CD4-positive, alpha-beta T cell treated with Interleukin-6 at 100 ng/mL for 8 hours (primary cell): ENCODE measurements around the gene MCAT.
A peak's percentile ranks its signal among the peaks of the same experiment; 100 is the strongest.
"Not testable (repeated sequence)": the region's sequence is repeated elsewhere in the genome, so short reads cannot be mapped to it uniquely, and the experiment has no call there.

Experiments used
- DNase-seq: peaks from one replicate; pipeline ENCODE4 v3.0.0-alpha.2; 2020; ENCODE audit warnings: mixed read lengths, low spot score

Gene MCAT

GRCh38 chr22:43154887-43155536 is 11.8 kb upstream of the MCAT start:
- no peak for DNase-seq

GRCh38 chr22:43153899-43154298 is 10.7 kb upstream of the MCAT start:
- no peak for DNase-seq

- peak; percentile 69 for DNase-seq
Measured at GRCh38 chr22:43152357-43153071, 9.3 kb upstream of the MCAT start.

GRCh38 chr22:43152003-43152356 is 8.8 kb upstream of the MCAT start:
- no peak for DNase-seq

- peak; percentile 65 for DNase-seq
Measured at GRCh38 chr22:43151251-43152002, 8.2 kb upstream of the MCAT start, which contains the start of gene TSPO. TSPO (plus strand) TSS chr22:43151559; CDS start chr22:43159239, 7,680 bp downstream.

GRCh38 chr22:43150731-43151206 is 7.6 kb upstream of the MCAT start:
- DNase-seq, result no peak

GRCh38 chr22:43148581-43148980 is 5.4 kb upstream of the MCAT start:
- no peak for DNase-seq

- DNase-seq, result no peak
Measured at GRCh38 chr22:43147821-43148220, 4.6 kb upstream of the MCAT start.

GRCh38 chr22:43146332-43146731 is 3.1 kb upstream of the MCAT start:
- not testable (repeated sequence) for DNase-seq

GRCh38 chr22:43145371-43145770 is 2.2 kb upstream of the MCAT start:
- DNase-seq, result not testable (repeated sequence)

GRCh38 chr22:43144949-43145348 is 1.8 kb upstream of the MCAT start:
- DNase-seq, result no peak

- DNase-seq, result no peak
Measured at GRCh38 chr22:43136801-43137200, 6.4 kb downstream of the MCAT start.

GRCh38 chr22:43136255-43136654 is 6.9 kb downstream of the MCAT start:
- peak; percentile 33 for DNase-seq

GRCh38 chr22:43135565-43135964 is 7.6 kb downstream of the MCAT start:
- no peak for DNase-seq

- no peak for DNase-seq
Measured at GRCh38 chr22:43134553-43134952, 8.6 kb downstream of the MCAT start.

- DNase-seq, result no peak
Measured at GRCh38 chr22:43133401-43133800, 9.8 kb downstream of the MCAT start.

GRCh38 chr22:43131773-43132501 is 11.3 kb downstream of the MCAT start:
- DNase-seq, result no peak

- DNase-seq, result no peak
Measured at GRCh38 chr22:43129426-43130425, 13.5 kb downstream of the MCAT start.

GRCh38 chr22:43128928-43129424 is 14.2 kb downstream of the MCAT start:
- DNase-seq, result no peak

- DNase-seq, result no peak
Measured at GRCh38 chr22:43128116-43128515, 15.1 kb downstream of the MCAT start.
